CD14-positive monocyte (primary cell): ENCODE measurements around the gene AEBP2. TPM values are rescaled to one million over a fixed set of nuclear protein-coding genes. Genes with fewer than 3 reads are reported as not detected.
A peak's percentile ranks its signal among the peaks of the same experiment; 100 is the strongest.

Experiments used
- DNase-seq, 3 donors: peaks; one replicate each; pipeline ENCODE4 v3.0.0-alpha.2; 2011 to 2022
- H2AFZ ChIP-seq: 2 replicates; pipeline ENCODE4 v1.6.0; 2012; ENCODE audit warnings: mild to moderate bottlenecking, low read depth, low read length, inconsistent platforms; ENCODE audit not compliant: insufficient read depth, poor library complexity, severe bottlenecking
- H3K27ac ChIP-seq, 2 donors: 1 replicate in 1 of 2; 2 replicates in 1 of 2; pipeline ENCODE4 v1.5.1; 2012 to 2013; ENCODE audit warnings: low read length in 2 of 2, control low read depth in 1 of 2, inconsistent platforms in 1 of 2, low read depth in 1 of 2, mild to moderate bottlenecking in 1 of 2
- H3K27me3 ChIP-seq, 2 donors: one replicate each; pipeline versions ENCODE4 v1.6.0 to v1.6.1; 2011 to 2013; ENCODE audit warnings: low read length in 2 of 2; ENCODE audit not compliant: control insufficient read depth in 2 of 2, insufficient read depth in 2 of 2
- H3K36me3 ChIP-seq, 2 donors: replicated peaks in 1 of 2; 1 replicate in 1 of 2; 2 replicates in 1 of 2; pipeline versions ENCODE4 v1.5.1 to v1.6.1; 2012 to 2013; ENCODE audit warnings: low read length in 2 of 2, control low read depth in 1 of 2, inconsistent platforms in 1 of 2, mild to moderate bottlenecking in 1 of 2; ENCODE audit not compliant: insufficient read depth in 2 of 2, control insufficient read depth in 1 of 2
- H3K4me1 ChIP-seq, 2 donors: 1 replicate in 1 of 2; 2 replicates in 1 of 2; pipeline versions ENCODE4 v1.5.1 to v1.6.1; 2012 to 2013; ENCODE audit warnings: low read length in 2 of 2, control low read depth in 1 of 2, inconsistent platforms in 1 of 2, mild to moderate bottlenecking in 1 of 2, moderate library complexity in 1 of 2; ENCODE audit not compliant: insufficient read depth in 2 of 2, control insufficient read depth in 1 of 2
- H3K4me2 ChIP-seq: replicated peaks from 2 replicates; pipeline ENCODE3; 2012; ENCODE audit warnings: low read length, moderate library complexity, mild to moderate bottlenecking; ENCODE audit not compliant: poor library complexity, severe bottlenecking; ENCODE audit errors: extremely low read depth
- H3K4me3 ChIP-seq, 3 experiments: fragments of 200-600 bp in 1 of 3; sonication (generic) in 1 of 3; replicated peaks in 1 of 3; 1 replicate in 2 of 3; 2 replicates in 1 of 3; pipeline ENCODE4 v1.5.1; 2011 to 2013; ENCODE audit warnings: low read length in 3 of 3, mild to moderate bottlenecking in 3 of 3, control low read depth in 2 of 3, low read depth in 2 of 3, inconsistent platforms in 1 of 3, moderate library complexity in 1 of 3
- H3K79me2 ChIP-seq: 2 replicates; pipeline ENCODE4 v1.6.0; 2012; ENCODE audit warnings: mild to moderate bottlenecking, control low read depth, inconsistent platforms, low read length, moderate library complexity; ENCODE audit not compliant: insufficient read depth
- H3K9ac ChIP-seq: 2 replicates; pipeline ENCODE4 v1.6.0; 2017; ENCODE audit warnings: low read length, mild to moderate bottlenecking; ENCODE audit not compliant: insufficient read depth, poor library complexity, severe bottlenecking
- H3K9me3 ChIP-seq, 2 donors: replicated peaks in 1 of 2; 1 replicate in 1 of 2; 2 replicates in 1 of 2; pipeline versions ENCODE4 v1.5.1 to v1.6.1; 2012 to 2013; ENCODE audit warnings: low read length in 2 of 2, control low read depth in 1 of 2; ENCODE audit not compliant: control insufficient read depth in 1 of 2, insufficient read depth in 1 of 2
- H4K20me1 ChIP-seq: 2 replicates; pipeline ENCODE4 v1.6.0; 2012; ENCODE audit warnings: mild to moderate bottlenecking, low read length, control low read depth, moderate library complexity; ENCODE audit not compliant: insufficient read depth
- H3K27ac Mint-ChIP-seq, 7 donors: one replicate each; pipeline ENCODE4 v1.8.0; 2020; ENCODE audit warnings: mild to moderate bottlenecking in 7 of 7, mixed read lengths in 7 of 7, moderate library complexity in 6 of 7, inconsistent platforms in 2 of 7
- H3K27me3 Mint-ChIP-seq, 3 donors: one replicate each; pipeline ENCODE4 v1.8.0; 2021 to 2022; ENCODE audit warnings: low read depth in 3 of 3, mild to moderate bottlenecking in 3 of 3, mixed read lengths in 3 of 3, moderate library complexity in 3 of 3, inconsistent platforms in 1 of 3
- H3K36me3 Mint-ChIP-seq, 2 donors: one replicate each; pipeline ENCODE4 v1.8.0; 2020; ENCODE audit warnings: mixed read lengths in 2 of 2, inconsistent platforms in 1 of 2, mild to moderate bottlenecking in 1 of 2
- H3K4me1 Mint-ChIP-seq: one replicate; pipeline ENCODE4 v1.8.0; 2020; ENCODE audit warnings: mild to moderate bottlenecking, mixed read lengths
- H3K4me3 Mint-ChIP-seq, 2 donors: one replicate each; pipeline ENCODE4 v1.8.0; 2020; ENCODE audit warnings: mild to moderate bottlenecking in 2 of 2, mixed read lengths in 2 of 2, moderate library complexity in 1 of 2
- H3K9me3 Mint-ChIP-seq, 7 donors: one replicate each; pipeline ENCODE4 v1.8.0; 2020 to 2022; ENCODE audit warnings: mixed read lengths in 7 of 7, mild to moderate bottlenecking in 6 of 7, moderate library complexity in 6 of 7, inconsistent platforms in 2 of 7
- CTCF ChIP-seq: fragments of 200-600 bp; IDR thresholded peaks from one replicate; pipeline ENCODE4 v1.8.0; 2022; ENCODE audit warnings: antibody characterized with exemption, mild to moderate bottlenecking
- WGBS: methylation state at CpG from one replicate; pipeline ENCODE4 v1.1.5; 2013; ENCODE audit warnings: missing lambda C conversion rate; ENCODE audit not compliant: insufficient coverage; 5-methylcytosine and 5-hydroxymethylcytosine counted together
- intact Hi-C, 2 donors: fragments of 100-400 bp; cut with micrococcal nuclease; formaldehyde crosslinking; loops; one replicate each; pipeline versions ENCODE4 v1.15.0 to v1.15.1; 2023
- polyA plus RNA-seq, 3 donors: library from polyadenylated mRNA; depleted of rRNA in 1 of 3; unstranded in 2 of 3; stranded (reverse) in 1 of 3; fragments of 300-500 nt in 2 of 3; fragments of >200 nt in 1 of 3; fragmentation: Illumina TruSeq in 2 of 3; gene quantifications; 1 replicate in 2 of 3; 2 replicates in 1 of 3; pipeline ENCODE4 v1.2.3, GENCODE V29; 2012 to 2021

The AEBP2 gene
- polyA plus RNA-seq, 3 donors, result 3.0 to 8.0 (median 4.4) TPM

GRCh38 chr12:19499030-19499429 is 59.7 kb downstream of the AEBP2 start:
- H3K27me3 ChIP-seq, result no peaks in the 10 kb centered on the region
- H2AFZ ChIP-seq, result no peak overlapping the region
- H3K27ac ChIP-seq, result no peak overlapping the region
- no peaks in the 10 kb centered on the region for H3K9me3 ChIP-seq
- H3K9me3 Mint-ChIP-seq, result peaks cover 0 to 2% (median 0%) of the 10 kb centered on the region in 7 donors
- no peak overlapping the region for H3K4me2 ChIP-seq
- no peaks in the 10 kb centered on the region for H3K4me1 Mint-ChIP-seq
- no peak for TF ChIP-seq CTCF
- no peaks in the 10 kb centered on the region for H3K4me1 ChIP-seq
- H3K27me3 Mint-ChIP-seq, result no peaks in the 10 kb centered on the region
- 100% methylated on average over 1 of the region's 4 CpGs for WGBS
- H3K36me3 Mint-ChIP-seq, result peaks cover 52 to 78% of the 10 kb centered on the region in 2 donors
- peaks cover 29% of the 10 kb centered on the region for H3K79me2 ChIP-seq
- H3K4me3 ChIP-seq, result no peak overlapping the region
- H3K4me3 Mint-ChIP-seq, result no peak overlapping the region
- intact Hi-C loops, result no loop called here
- no peak for DNase-seq
- H4K20me1 ChIP-seq, result peaks cover 13% of the 10 kb centered on the region
- peak overlapping the region in 1 of 7 donors; percentile 20 for H3K27ac Mint-ChIP-seq
- no peak overlapping the region for H3K9ac ChIP-seq
- peaks cover 34 to 69% of the 10 kb centered on the region in 2 donors for H3K36me3 ChIP-seq

GRCh38 chr12:19506497-19506896 is 67.2 kb downstream of the AEBP2 start:
- Histone ChIP-seq H3K4me3 (no peak overlapping the region), H3K79me2 (peaks cover 16% of the 10 kb centered on the region), H4K20me1 (peaks cover 36% of the 10 kb centered on the region), H3K36me3 (peaks cover 15 to 65% of the 10 kb centered on the region in 2 donors), H3K9ac (no peak overlapping the region), H3K9me3 (no peaks in the 10 kb centered on the region), H3K27me3 (no peaks in the 10 kb centered on the region), H2AFZ (no peak overlapping the region), H3K27ac (no peak overlapping the region), H3K4me2 (no peak overlapping the region), H3K4me1 (no peaks in the 10 kb centered on the region)
- no peak for DNase-seq
- Mint-ChIP-seq H3K27ac (peak overlapping the region in 1 of 7 donors; percentile 47), H3K9me3 (no peaks in the 10 kb centered on the region), H3K27me3 (no peaks in the 10 kb centered on the region), H3K4me3 (no peak overlapping the region), H3K4me1 (no peaks in the 10 kb centered on the region), H3K36me3 (peaks cover 33 to 51% of the 10 kb centered on the region in 2 donors)
- no peak for TF ChIP-seq CTCF
- intact Hi-C loops, result no loop called here
